Cortex of kidney (tissue), 1 donor: ENCODE results near the gene UPK1A.
"Not testable (repeated sequence)": the region's sequence is repeated elsewhere in the genome, so short reads cannot be mapped to it uniquely, and the experiment has no call there.

Experiments
- DNase-seq: peaks from one replicate; lab custom pipeline; 2025; lab: John Stamatoyannopoulos, UW

The UPK1A gene

GRCh38 chr19:35717665-35718344, 51.5 kb downstream of the UPK1A start, which contains the start of gene KMT2B:
KMT2B (plus strand) TSS chr19:35718003; CDS start chr19:35718019, 16 bp downstream.
- DNase-seq = no peak

- no peak for DNase-seq
These were observed 52.2 kb downstream of the UPK1A start for GRCh38 chr19:35718345-35719041.

GRCh38 chr19:35719402-35720162, 53.3 kb downstream of the UPK1A start:
- no peak for DNase-seq

- no peak for DNase-seq
These were observed 53.8 kb downstream of the UPK1A start for GRCh38 chr19:35720163-35720524.

- DNase-seq = no peak
These were observed 54.3 kb downstream of the UPK1A start for GRCh38 chr19:35720648-35721047.

- no peak for DNase-seq
These were observed 55.1 kb downstream of the UPK1A start for GRCh38 chr19:35721374-35721773.

GRCh38 chr19:35722461-35722860, 56.1 kb downstream of the UPK1A start:
- no peak for DNase-seq

- no peak for DNase-seq
These were observed 56.6 kb downstream of the UPK1A start for GRCh38 chr19:35722897-35723296.

- DNase-seq = no peak
These were observed 57.4 kb downstream of the UPK1A start for GRCh38 chr19:35723671-35724070.

- DNase-seq = not testable (repeated sequence)
These were observed 57.8 kb downstream of the UPK1A start for GRCh38 chr19:35724132-35724531.

GRCh38 chr19:35724560-35724959, 58.2 kb downstream of the UPK1A start:
- no peak for DNase-seq

- no peak for DNase-seq
These were observed 59.0 kb downstream of the UPK1A start for GRCh38 chr19:35725216-35725861.

GRCh38 chr19:35727053-35727955, 61.0 kb downstream of the UPK1A start:
- no peak for DNase-seq
